ENCODE measurements around the gene RXYLT1.
"Not testable (repeated sequence)": the region's sequence is repeated elsewhere in the genome, so short reads cannot be mapped to it uniquely, and the experiment has no call there.

DNA sequence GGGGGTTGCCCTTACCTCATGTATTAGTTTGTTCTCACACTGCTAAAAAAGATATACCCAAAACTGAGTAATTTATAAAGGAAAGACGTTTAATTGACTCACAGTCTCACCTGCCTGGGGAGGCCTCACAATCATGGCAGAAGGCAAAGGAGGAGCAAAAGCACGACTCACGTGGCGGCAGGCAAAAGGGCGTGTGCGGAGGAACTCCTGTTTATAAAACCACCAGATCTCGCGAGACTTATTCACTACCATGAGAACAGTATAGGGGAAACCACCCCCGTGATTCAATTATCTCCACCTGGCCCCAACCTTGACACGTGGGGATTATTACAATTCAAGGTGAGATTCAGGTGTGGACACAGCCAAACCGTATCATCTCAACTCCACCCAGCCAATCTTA is 33.2 kb upstream of the RXYLT1 start:
- TF ChIP-seq, protein P1, sequence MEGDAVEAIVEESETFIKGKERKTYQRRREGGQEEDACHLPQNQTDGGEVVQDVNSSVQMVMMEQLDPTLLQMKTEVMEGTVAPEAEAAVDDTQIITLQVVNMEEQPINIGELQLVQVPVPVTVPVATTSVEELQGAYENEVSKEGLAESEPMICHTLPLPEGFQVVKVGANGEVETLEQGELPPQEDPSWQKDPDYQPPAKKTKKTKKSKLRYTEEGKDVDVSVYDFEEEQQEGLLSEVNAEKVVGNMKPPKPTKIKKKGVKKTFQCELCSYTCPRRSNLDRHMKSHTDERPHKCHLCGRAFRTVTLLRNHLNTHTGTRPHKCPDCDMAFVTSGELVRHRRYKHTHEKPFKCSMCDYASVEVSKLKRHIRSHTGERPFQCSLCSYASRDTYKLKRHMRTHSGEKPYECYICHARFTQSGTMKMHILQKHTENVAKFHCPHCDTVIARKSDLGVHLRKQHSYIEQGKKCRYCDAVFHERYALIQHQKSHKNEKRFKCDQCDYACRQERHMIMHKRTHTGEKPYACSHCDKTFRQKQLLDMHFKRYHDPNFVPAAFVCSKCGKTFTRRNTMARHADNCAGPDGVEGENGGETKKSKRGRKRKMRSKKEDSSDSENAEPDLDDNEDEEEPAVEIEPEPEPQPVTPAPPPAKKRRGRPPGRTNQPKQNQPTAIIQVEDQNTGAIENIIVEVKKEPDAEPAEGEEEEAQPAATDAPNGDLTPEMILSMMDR (conservative IDR thresholded peaks at IDR 0.05; ENCODE audit: low read length) = not testable (repeated sequence)
- not testable (repeated sequence) for TF ChIP-seq EZH2phosphoT487 (IDR thresholded peaks at IDR 0.05; ENCODE audit: borderline replicate concordance, low read depth, low read length)

Data from OCI-LY7 (cell line).